BE2C (cell line): ENCODE data around the gene TDRD1.

Source experiments
- DNase-seq: peaks from one replicate; pipeline ENCODE4 v3.0.0-alpha.2; 2020
- H3K27me3 ChIP-seq: fragments of 250-450 bp; sonication (Bioruptor Pico); 2 replicates; pipeline ENCODE4 v1.5.1; 2020; ENCODE audit warnings: mild to moderate bottlenecking
- H3K36me3 ChIP-seq: fragments of 250-450 bp; sonication (Bioruptor Pico); 2 replicates; pipeline ENCODE4 v1.5.1; 2020; ENCODE audit warnings: mild to moderate bottlenecking
- H3K4me1 ChIP-seq: fragments of 250-450 bp; sonication (Bioruptor Pico); 2 replicates; pipeline ENCODE4 v1.5.1; 2020
- H3K4me3 ChIP-seq: 2 replicates; pipeline ENCODE4 v1.5.1; 2011; ENCODE audit warnings: low read depth, low read length
- H3K9me3 ChIP-seq: fragments of 250-450 bp; sonication (Bioruptor Pico); 2 replicates; pipeline ENCODE4 v1.5.1; 2020
- TF ChIP-seq, protein P1 (sequence below): IDR thresholded peaks from 2 replicates; pipeline ENCODE4 v1.5.1; 2012; ENCODE audit warnings: mild to moderate bottlenecking, low read depth, low read length

Gene TDRD1

GRCh38 chr10:114250716-114251115, 71.6 kb downstream of the TDRD1 start:
- no peaks in the 10 kb centered on the region for H3K27me3 ChIP-seq
- no peaks in the 10 kb centered on the region for H3K4me1 ChIP-seq
- no peaks in the 10 kb centered on the region for H3K36me3 ChIP-seq
- DNase-seq = no peak
- no peak overlapping the region for H3K4me3 ChIP-seq
- TF ChIP-seq, protein P1, sequence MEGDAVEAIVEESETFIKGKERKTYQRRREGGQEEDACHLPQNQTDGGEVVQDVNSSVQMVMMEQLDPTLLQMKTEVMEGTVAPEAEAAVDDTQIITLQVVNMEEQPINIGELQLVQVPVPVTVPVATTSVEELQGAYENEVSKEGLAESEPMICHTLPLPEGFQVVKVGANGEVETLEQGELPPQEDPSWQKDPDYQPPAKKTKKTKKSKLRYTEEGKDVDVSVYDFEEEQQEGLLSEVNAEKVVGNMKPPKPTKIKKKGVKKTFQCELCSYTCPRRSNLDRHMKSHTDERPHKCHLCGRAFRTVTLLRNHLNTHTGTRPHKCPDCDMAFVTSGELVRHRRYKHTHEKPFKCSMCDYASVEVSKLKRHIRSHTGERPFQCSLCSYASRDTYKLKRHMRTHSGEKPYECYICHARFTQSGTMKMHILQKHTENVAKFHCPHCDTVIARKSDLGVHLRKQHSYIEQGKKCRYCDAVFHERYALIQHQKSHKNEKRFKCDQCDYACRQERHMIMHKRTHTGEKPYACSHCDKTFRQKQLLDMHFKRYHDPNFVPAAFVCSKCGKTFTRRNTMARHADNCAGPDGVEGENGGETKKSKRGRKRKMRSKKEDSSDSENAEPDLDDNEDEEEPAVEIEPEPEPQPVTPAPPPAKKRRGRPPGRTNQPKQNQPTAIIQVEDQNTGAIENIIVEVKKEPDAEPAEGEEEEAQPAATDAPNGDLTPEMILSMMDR = no peak
- no peaks in the 10 kb centered on the region for H3K9me3 ChIP-seq

DNA sequence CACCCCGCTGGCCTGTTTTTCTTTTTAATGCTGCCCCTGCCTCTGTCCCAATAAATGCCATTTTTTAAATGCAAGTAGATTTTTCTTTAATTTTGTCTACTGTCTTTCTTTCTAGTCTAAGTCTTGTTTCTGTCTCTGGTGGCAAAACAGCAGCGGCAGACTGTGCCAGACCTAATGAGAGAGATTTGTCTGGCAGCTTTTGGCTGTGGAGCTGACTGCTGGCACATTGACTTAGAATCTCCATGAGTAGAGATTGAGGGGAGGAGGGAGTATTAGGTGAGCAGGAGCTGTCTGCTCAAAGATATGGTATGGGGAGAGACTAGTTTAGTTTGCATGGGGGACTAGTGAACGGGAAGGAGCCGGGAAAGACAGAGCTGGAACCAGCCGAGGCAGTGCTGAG, 72.9 kb downstream of the TDRD1 start:
- H3K36me3 ChIP-seq = no peaks in the 10 kb centered on the region
- H3K4me1 ChIP-seq = no peaks in the 10 kb centered on the region
- DNase-seq = no peak
- H3K9me3 ChIP-seq = no peaks in the 10 kb centered on the region
- TF ChIP-seq, protein P1 = no peak
- no peaks in the 10 kb centered on the region for H3K27me3 ChIP-seq
- H3K4me3 ChIP-seq = no peak overlapping the region

DNA sequence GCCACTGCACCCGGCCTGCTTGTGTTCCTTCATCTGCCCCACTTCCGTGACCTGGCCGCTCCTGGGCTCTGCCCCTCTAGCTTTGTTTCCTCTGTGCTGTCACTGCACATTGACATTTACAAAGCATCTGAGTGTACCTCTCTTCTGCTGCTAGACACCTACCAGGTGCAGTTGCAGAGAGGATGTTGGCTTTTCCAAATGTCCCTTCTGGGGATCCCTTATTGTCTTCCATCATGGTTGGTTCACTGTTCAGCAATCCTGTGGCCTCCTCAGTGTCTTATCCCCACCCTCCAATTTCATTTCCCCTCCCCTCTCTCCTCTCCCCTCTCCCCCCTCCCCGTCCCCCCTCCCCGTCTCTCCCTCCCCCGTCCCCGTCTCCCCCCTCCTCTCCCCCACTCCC, 73.7 kb downstream of the TDRD1 start:
- no peak for DNase-seq
- H3K36me3 ChIP-seq = no peaks in the 10 kb centered on the region
- TF ChIP-seq, protein P1 = no peak
- no peaks in the 10 kb centered on the region for H3K27me3 ChIP-seq
- no peaks in the 10 kb centered on the region for H3K9me3 ChIP-seq
- no peaks in the 10 kb centered on the region for H3K4me1 ChIP-seq
- no peak overlapping the region for H3K4me3 ChIP-seq

- no peaks in the 10 kb centered on the region for H3K27me3 ChIP-seq
- TF ChIP-seq, protein P1 = no peak
- H3K4me1 ChIP-seq = no peaks in the 10 kb centered on the region
- no peaks in the 10 kb centered on the region for H3K36me3 ChIP-seq
- DNase-seq = no peak
- H3K4me3 ChIP-seq = no peak overlapping the region
- no peaks in the 10 kb centered on the region for H3K9me3 ChIP-seq
Observed at GRCh38 chr10:114255227-114255626, 76.1 kb downstream of the TDRD1 start.

GRCh38 chr10:114256008-114256765, 77.0 kb downstream of the TDRD1 start:
- no peaks in the 10 kb centered on the region for H3K4me1 ChIP-seq
- no peak overlapping the region for H3K4me3 ChIP-seq
- TF ChIP-seq, protein P1 = no peak
- H3K9me3 ChIP-seq = no peaks in the 10 kb centered on the region
- no peaks in the 10 kb centered on the region for H3K36me3 ChIP-seq
- H3K27me3 ChIP-seq = no peaks in the 10 kb centered on the region
- DNase-seq = no peak

- no peaks in the 10 kb centered on the region for H3K9me3 ChIP-seq
- H3K4me3 ChIP-seq = no peak overlapping the region
- TF ChIP-seq, protein P1 = no peak
- DNase-seq = no peak
- no peaks in the 10 kb centered on the region for H3K27me3 ChIP-seq
- no peaks in the 10 kb centered on the region for H3K4me1 ChIP-seq
- no peaks in the 10 kb centered on the region for H3K36me3 ChIP-seq
Observed at GRCh38 chr10:114256822-114257221, 77.7 kb downstream of the TDRD1 start.
